GM18858 (cell line): ENCODE results near the gene PHLPP2.
"Not testable (repeated sequence)": the region's sequence is repeated elsewhere in the genome, so short reads cannot be mapped to it uniquely, and the experiment has no call there.

ENCODE experiments used
- ATAC-seq: cut with Tn5 transposase; IDR thresholded peaks from one replicate; pipeline ENCODE4 v1.9.1; 2021; ENCODE audit not compliant: unreplicated experiment

Gene PHLPP2

DNA sequence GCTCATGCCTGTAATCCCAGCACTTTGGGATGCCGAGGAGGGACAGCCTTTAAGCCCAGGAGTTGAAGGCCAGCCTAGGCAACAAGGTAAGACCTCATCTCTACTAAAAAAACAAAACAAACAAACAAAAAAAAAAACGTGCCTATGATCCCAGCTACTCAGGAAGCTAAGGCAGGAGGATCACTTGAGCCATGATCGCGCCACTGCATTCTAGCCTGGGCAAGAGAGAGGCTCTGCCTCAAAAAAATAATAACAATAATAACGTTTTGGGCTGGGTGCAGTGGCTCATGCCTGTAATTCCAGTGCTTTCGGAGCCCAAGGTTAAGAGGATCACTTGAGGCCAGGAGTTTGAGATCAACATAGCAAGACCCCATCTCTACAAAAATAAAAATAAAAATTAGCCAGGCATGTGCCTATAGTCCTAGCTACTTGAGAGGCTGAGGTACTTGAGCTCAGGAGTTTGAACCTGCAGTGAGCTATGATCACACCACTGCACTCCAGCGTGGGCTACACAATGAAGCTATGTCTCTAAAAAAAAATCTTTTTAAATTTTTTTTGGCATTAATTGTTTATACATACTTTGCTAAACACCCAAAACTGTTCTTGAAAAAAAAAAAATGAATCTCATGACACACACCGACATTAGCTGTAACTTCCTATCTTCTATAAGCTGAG lies 3.3 kb downstream of the PHLPP2 start:
- ATAC-seq, result no peak

- no peak for ATAC-seq
Observed at GRCh38 chr16:71712501-71712900, 12.0 kb downstream of the PHLPP2 start.

GRCh38 chr16:71711789-71712188 lies 12.7 kb downstream of the PHLPP2 start:
- no peak for ATAC-seq

GRCh38 chr16:71709229-71709781 lies 15.2 kb downstream of the PHLPP2 start:
- ATAC-seq, result no peak

GRCh38 chr16:71708696-71709095 lies 15.8 kb downstream of the PHLPP2 start:
- no peak for ATAC-seq

- no peak for ATAC-seq
Observed at GRCh38 chr16:71707199-71707598, 17.3 kb downstream of the PHLPP2 start.

GRCh38 chr16:71706046-71706445 lies 18.5 kb downstream of the PHLPP2 start:
- ATAC-seq, result no peak

GRCh38 chr16:71703333-71703732 lies 21.2 kb downstream of the PHLPP2 start:
- ATAC-seq, result no peak

GRCh38 chr16:71700831-71701230 lies 23.7 kb downstream of the PHLPP2 start:
- ATAC-seq, result no peak

DNA sequence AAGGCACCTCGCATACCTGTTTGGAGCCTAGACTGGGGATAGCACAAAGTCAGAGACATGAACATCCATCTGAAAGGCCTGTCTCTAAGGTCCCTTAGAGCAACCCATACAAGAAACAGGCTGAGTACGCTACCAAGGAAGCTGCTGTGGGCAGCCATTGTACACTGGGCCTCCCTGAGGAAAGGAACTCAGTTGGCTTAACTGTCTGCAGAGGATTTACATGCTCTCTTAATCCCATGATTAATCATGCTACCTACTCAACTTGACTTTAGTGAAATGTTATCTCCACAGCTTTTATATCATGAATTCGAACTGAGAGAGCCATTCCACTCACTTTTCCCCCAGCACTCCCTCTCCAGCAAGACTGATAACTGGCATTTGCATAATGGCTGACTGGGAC lies 26.0 kb downstream of the PHLPP2 start:
- ATAC-seq, result no peak

DNA sequence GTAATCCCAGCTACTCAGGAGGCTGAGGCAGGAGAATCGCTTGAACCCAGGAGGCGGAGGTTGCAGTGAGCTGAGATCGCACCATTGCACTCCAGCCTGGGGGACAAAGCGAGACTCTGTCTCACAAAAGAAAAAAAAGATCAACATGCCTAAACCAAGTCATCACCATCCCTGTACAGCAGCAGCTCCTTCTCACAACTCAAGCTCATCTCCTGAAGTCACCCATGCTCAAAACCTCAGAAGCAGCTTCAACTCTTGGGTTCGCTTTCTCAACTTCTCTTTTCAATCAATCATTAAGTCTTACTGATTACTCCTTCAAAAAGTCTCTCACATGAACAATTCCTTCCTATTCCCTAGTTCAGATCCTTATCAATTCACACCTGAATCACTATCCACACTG lies 31.3 kb downstream of the PHLPP2 start:
- no peak for ATAC-seq

DNA sequence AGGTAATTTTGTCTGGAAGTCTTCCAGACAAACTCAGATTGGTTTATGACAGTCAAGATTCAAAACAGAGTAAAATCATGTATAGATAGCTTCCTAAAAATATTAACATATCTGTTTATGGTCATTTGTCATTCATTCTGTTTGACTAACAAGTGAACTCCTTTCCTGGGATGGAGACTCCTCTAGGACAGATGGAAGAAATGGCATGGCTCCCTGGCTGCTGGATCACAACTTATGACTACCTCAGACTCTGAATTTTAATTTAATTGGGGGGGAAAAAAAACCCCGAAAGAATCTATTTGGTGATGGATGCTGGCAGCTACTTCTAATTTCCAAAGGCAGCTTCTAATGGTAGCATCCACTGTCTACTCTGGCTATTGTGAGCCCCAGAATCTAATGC lies 34.6 kb downstream of the PHLPP2 start:
- no peak for ATAC-seq

GRCh38 chr16:71687861-71688260 lies 36.6 kb downstream of the PHLPP2 start:
- no peak for ATAC-seq

DNA sequence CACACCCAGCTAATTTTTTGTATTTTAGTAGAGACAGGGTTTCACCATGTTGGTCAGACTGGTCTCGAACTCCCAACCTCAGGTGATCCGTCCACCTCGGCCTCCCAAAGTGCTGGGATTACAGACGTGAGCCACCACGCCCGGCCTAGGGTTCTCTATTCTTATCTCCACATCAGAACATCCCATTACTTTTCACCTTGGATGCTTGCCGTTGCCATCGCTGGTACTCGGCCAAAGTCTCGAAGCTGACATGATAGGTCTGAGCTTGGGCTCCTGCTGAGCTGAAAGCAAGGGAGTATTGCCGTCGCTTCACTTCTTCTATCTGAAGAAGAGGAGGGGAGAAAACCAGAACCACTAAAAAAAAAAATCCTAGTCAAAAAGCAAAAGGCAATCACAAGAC lies 40.2 kb downstream of the PHLPP2 start:
- not testable (repeated sequence) for ATAC-seq

DNA sequence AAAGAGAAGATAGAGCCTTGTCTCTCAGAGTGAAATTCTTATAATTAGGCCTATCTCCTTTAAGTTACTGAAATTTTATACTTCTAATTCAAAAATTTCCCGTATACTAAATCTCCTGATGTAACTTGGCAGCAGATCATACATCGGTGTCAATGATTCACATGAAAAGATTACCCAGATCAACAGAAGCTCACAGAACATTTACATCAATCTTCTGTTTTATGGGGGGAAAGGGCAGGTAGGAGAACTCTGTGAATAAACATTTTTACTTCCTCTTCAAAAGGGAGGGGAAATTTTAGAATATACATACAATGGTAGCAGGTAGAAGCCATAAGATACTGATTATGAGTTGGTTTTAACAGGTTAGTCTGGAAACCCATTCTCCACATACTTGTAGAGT lies 43.1 kb downstream of the PHLPP2 start:
- no peak for ATAC-seq

GRCh38 chr16:71676236-71676635 lies 48.3 kb downstream of the PHLPP2 start:
- no peak for ATAC-seq

GRCh38 chr16:71675380-71675779 lies 49.1 kb downstream of the PHLPP2 start:
- no peak for ATAC-seq

DNA sequence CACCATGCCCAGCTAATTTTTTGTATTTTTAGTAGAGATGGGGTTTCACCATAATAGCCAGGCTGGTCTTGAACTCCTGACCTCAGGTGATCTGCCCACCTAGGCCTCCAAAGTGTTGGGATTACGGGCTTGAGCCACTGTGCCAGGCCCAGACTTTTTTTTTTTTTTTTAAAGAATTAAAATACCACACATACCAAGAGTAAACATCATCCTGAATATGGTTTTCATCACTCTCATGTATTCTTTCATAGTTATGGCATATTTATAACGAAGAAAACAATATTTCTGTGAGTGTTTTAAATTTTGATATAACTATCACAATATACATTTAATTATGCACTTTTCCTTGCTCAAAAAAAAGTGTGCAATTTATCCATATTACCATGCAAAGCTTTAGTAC lies 50.3 kb downstream of the PHLPP2 start:
- no peak for ATAC-seq

DNA sequence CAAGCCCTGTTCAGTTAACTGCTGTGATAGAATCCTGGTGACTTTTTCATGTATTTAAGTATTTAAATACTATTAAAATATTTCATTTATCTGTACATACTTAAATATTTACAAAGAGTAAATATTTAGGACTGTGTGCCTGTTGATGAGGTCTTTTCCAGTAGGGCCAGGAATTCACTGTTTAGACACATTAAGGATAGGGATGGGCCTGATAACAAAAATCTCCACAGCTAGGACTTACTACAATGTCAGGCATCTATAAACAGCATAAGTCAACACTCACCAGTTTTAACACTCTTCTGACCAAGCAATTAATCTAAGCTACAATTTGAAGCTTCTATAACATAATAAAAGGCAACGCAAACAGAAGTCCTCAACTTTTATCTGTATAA lies 50.9 kb downstream of the PHLPP2 start:
- no peak for ATAC-seq

DNA sequence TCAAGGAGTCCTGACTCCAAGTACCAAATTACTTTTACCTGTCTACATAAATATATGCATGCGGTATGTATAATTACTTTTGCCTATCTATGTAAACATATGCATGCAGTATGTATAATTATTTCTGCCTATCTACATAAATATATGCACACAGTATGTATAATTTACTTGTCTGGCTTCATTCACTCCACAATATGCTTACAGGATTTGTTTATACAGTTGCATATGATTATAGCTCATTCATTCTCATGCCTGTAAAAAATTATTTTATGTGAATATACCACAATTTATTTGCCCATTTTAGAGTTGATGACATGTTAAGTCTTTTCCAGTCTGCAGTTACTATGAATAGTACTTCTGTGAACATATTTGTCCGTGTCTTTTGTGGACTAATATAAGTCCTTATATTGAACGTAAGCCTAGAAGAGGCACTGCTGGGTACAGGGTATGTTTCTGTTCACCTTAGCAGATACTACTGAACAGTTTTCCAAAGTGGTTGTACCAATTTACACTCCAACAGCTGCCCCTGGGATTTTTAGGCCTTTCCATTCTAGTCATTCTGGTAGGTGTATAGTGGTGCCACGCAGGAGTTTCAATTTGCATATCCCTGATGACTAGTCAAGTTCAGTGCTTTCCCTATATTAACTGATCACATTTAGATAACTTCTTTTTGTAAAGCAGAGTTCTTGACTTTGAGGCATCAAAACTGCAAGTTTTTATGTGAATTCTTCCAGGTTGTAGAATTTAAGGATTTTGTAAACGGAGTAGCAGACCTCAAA lies 51.5 kb downstream of the PHLPP2 start:
- ATAC-seq, result no peak

GRCh38 chr16:71672125-71672524 lies 52.4 kb downstream of the PHLPP2 start:
- ATAC-seq, result no peak

DNA sequence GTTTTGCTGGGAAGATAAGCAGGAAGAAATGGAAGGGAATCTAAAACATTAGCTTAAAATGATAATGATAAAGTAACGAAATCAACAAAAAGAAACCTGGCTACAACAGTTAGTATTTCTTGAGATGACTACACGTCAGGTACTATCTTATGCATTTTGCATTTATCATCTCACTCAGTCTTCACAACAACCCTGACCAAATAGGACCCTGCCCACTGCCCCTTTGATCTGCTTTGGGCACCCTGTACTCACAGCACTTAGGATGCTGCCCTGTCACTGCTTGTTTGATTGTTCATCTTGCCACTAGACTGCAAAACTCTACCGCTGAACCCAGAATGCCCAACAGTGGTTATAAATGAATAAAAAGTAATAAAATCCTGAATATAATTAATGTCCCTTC lies 53.3 kb downstream of the PHLPP2 start:
- no peak for ATAC-seq
